ENCODE results near the gene CYFIP2.

Gene CYFIP2

GRCh38 chr5:157263496-157264090, 2.3 kb upstream of the CYFIP2 start:
- DNase-seq: no peak
- TF ChIP-seq CTCF (IDR thresholded peaks at IDR 0.05): no peak
- H3K4me3 Mint-ChIP-seq: no peak overlapping the region
- no peaks in the 10 kb centered on the region for H3K36me3 Mint-ChIP-seq (ENCODE audit: low read depth)
- peaks cover 9% of the 10 kb centered on the region for H3K4me1 Mint-ChIP-seq
- peaks cover 3% of the 10 kb centered on the region for H3K9me3 Mint-ChIP-seq
- H3K27ac Mint-ChIP-seq: no peak overlapping the region
- peaks cover 53% of the 10 kb centered on the region for H3K27me3 Mint-ChIP-seq (ENCODE audit: low read depth, poor library complexity)

DNA sequence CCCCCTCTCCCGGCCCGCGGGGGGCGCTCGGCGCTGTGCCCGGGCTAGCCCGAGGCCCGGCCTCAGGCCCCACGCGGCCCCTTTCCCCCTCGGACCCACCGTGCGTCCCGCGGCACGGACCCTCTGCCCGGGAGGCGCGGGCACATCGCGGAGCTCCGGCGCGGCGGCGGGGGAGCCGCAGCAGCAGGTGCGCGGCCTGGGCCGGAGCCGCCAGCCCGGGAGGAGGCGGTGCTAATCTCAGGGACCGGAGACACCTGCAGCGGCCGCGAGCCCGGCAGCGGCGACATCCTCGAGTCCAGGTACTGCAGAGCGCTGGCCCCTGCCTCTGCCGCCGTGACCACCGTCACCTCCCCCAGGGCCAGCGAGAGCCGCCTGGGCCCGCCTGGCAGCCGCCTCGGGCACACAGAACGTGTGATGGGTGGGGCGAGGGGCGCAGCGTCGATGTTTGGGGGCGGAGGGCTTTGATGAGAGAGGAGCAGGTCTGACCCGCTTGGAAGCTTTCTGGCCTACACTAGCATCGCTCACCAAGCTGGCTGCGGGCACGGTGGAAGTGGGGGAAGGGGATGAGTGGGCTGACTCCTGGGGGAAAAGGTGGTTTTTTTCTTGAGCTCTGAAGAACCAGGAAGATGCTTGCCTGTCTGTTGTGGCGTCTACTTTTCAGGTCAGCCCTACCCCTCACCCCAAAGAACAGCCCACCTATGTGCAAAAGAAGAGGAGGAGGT, 524 bp downstream of the CYFIP2 start:
- DNase-seq: peak; percentile 52
- H3K4me1 Mint-ChIP-seq: peaks cover 23% of the 10 kb centered on the region
- H3K9me3 Mint-ChIP-seq: no peaks in the 10 kb centered on the region
- H3K36me3 Mint-ChIP-seq (ENCODE audit: low read depth): no peaks in the 10 kb centered on the region
- no peak for TF ChIP-seq CTCF (IDR thresholded peaks at IDR 0.05)
- no peak overlapping the region for H3K27ac Mint-ChIP-seq
- H3K4me3 Mint-ChIP-seq: peak overlapping the region; percentile 83
- peaks cover 49% of the 10 kb centered on the region for H3K27me3 Mint-ChIP-seq (ENCODE audit: low read depth, poor library complexity)

DNA sequence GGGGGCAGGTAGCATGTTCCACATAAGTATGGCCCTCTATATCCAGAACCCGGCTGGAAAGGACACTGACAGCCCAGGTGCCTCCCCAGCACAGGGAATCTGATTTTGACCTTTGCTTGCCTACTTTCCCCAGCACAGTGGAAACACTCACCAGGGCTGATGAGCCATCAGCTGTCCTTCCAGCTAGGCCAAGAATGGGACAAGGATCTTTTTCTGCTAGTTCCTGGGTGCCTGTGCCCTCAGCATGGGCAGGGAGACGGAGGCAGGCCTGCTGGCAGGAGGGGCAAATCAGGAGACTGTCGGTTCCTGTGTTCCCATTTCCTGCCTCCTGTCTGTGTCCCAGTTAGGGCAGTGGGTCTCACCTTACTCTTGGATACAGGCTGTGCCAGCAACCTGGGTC, 1.1 kb downstream of the CYFIP2 start:
- peaks cover 49% of the 10 kb centered on the region for H3K27me3 Mint-ChIP-seq (ENCODE audit: low read depth, poor library complexity)
- no peak for DNase-seq
- peak overlapping the region; percentile 83 for H3K4me3 Mint-ChIP-seq
- TF ChIP-seq CTCF (IDR thresholded peaks at IDR 0.05): no peak
- no peaks in the 10 kb centered on the region for H3K9me3 Mint-ChIP-seq
- no peak overlapping the region for H3K27ac Mint-ChIP-seq
- H3K4me1 Mint-ChIP-seq: peaks cover 23% of the 10 kb centered on the region
- H3K36me3 Mint-ChIP-seq (ENCODE audit: low read depth): no peaks in the 10 kb centered on the region

DNA sequence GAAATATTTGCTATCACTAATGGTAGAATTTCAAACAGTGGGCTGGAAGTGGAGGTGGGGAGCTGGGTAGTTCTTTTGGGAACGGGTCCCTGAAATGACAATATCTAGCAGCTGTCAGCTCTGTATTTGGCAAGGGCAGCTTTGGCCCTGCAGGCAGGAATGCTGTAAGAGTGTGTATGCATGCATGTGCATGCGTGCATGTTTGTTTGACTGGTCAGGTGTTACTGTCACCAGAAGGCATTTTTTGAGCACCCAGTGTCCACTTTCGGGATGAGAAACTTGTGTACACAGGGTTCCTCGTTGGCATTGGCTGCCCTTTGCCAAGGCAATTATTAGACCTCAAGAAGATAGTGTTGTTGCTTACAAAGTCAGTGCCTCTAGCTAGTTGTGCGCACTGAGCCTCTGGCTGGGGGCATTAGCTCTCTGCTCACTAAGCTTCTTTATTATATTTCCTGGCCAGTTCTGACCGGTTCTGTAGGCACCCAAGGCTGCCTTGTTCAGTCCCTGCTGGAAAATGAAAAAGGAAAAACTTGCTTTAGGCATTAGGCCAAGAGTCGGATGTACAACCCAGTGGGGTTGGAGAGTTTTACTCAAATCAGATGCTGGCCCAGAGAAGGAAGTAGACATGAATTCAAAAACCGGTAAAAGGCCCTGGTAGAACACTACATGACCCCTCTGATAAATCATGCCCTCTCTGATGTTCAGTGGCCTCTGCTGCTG, 2.0 kb downstream of the CYFIP2 start:
- Mint-ChIP-seq H3K4me1 (peaks cover 23% of the 10 kb centered on the region), H3K9me3 (no peaks in the 10 kb centered on the region), H3K27ac (no peak overlapping the region), H3K27me3 (ENCODE audit: low read depth, poor library complexity) (peaks cover 46% of the 10 kb centered on the region), H3K36me3 (ENCODE audit: low read depth) (no peaks in the 10 kb centered on the region), H3K4me3 (no peak overlapping the region)
- TF ChIP-seq CTCF (IDR thresholded peaks at IDR 0.05): no peak
- no peak for DNase-seq

GRCh38 chr5:157269165-157269671, 3.3 kb downstream of the CYFIP2 start:
- peak overlapping the region; percentile 41 for H3K4me3 Mint-ChIP-seq
- no peaks in the 10 kb centered on the region for H3K9me3 Mint-ChIP-seq
- peaks cover 23% of the 10 kb centered on the region for H3K4me1 Mint-ChIP-seq
- DNase-seq: no peak
- H3K27me3 Mint-ChIP-seq (ENCODE audit: low read depth, poor library complexity): peaks cover 33% of the 10 kb centered on the region
- no peak for TF ChIP-seq CTCF (IDR thresholded peaks at IDR 0.05)
- peak overlapping the region; percentile 68 for H3K27ac Mint-ChIP-seq
- no peaks in the 10 kb centered on the region for H3K36me3 Mint-ChIP-seq (ENCODE audit: low read depth)
